Hematopoietic multipotent progenitor cell treated with erythropoietin and hydrocortisone succinate and interleukin-3 and kit ligand, for 17 days (in vitro differentiated cells): ENCODE results near the gene MFSD6.
"Not testable (repeated sequence)": the region's sequence is repeated elsewhere in the genome, so short reads cannot be mapped to it uniquely, and the experiment has no call there.

Source experiments
- DNase-seq: peaks from one replicate; pipeline ENCODE4 v3.0.0-alpha.2; 2015; ENCODE audit warnings: low spot score

MFSD6 gene

GRCh38 chr2:190407662-190408537, at the start of gene MFSD6:
Gene MFSD6, plus strand, starts transcription at chr2:190408355. Its CDS starts 27,675 bp downstream, at chr2:190436030.
- peak; percentile 53 for DNase-seq

GRCh38 chr2:190358655-190359448, 49.3 kb upstream of the MFSD6 start:
- not testable (repeated sequence) for DNase-seq

GRCh38 chr2:190360561-190360960, 47.6 kb upstream of the MFSD6 start:
- DNase-seq = no peak

GRCh38 chr2:190360965-190361364, 47.2 kb upstream of the MFSD6 start:
- DNase-seq = no peak

GRCh38 chr2:190361572-190361971, 46.6 kb upstream of the MFSD6 start:
- no peak for DNase-seq

- DNase-seq = no peak
These were observed 45.3 kb upstream of the MFSD6 start for GRCh38 chr2:190362894-190363293.

- DNase-seq = no peak
These were observed 42.5 kb upstream of the MFSD6 start for GRCh38 chr2:190365499-190366204.

GRCh38 chr2:190366248-190366753, 41.9 kb upstream of the MFSD6 start:
- no peak for DNase-seq

- DNase-seq = no peak
These were observed 41.1 kb upstream of the MFSD6 start for GRCh38 chr2:190367091-190367490.

GRCh38 chr2:190369635-190370034, 38.5 kb upstream of the MFSD6 start:
- no peak for DNase-seq

- DNase-seq = no peak
These were observed 32.1 kb upstream of the MFSD6 start for GRCh38 chr2:190376083-190376482.

- no peak for DNase-seq
These were observed 31.4 kb upstream of the MFSD6 start for GRCh38 chr2:190376591-190377245.

- no peak for DNase-seq
These were observed 29.3 kb upstream of the MFSD6 start for GRCh38 chr2:190378880-190379237.

GRCh38 chr2:190379249-190379964, 28.7 kb upstream of the MFSD6 start:
- no peak for DNase-seq

- peak; percentile 52 for DNase-seq
These were observed 27.2 kb upstream of the MFSD6 start for GRCh38 chr2:190380962-190381412.

GRCh38 chr2:190382851-190383250, 25.3 kb upstream of the MFSD6 start:
- peak; percentile 76 for DNase-seq

GRCh38 chr2:190387422-190387821, 20.7 kb upstream of the MFSD6 start:
- DNase-seq = no peak

GRCh38 chr2:190396271-190396670, 11.9 kb upstream of the MFSD6 start:
- DNase-seq = no peak

GRCh38 chr2:190402986-190403603, 5.1 kb upstream of the MFSD6 start:
- no peak for DNase-seq

GRCh38 chr2:190404487-190404886, 3.7 kb upstream of the MFSD6 start:
- DNase-seq = no peak

- no peak for DNase-seq
These were observed 3.1 kb upstream of the MFSD6 start for GRCh38 chr2:190405070-190405469.
